Activated T-cell treated with anti-CD3 and anti-CD28 coated beads, Interleukin-2, amount 50 U/mL, for 24 hours (primary cell): ENCODE data around the gene UPK1B.
A peak's percentile ranks its signal among the peaks of the same experiment; 100 is the strongest.
"Not testable (repeated sequence)": the region's sequence is repeated elsewhere in the genome, so short reads cannot be mapped to it uniquely, and the experiment has no call there.

ENCODE experiments used
- DNase-seq: peaks from one replicate; pipeline ENCODE4 v3.0.0-alpha.2; 2020
- H3K27ac Mint-ChIP-seq: 2 replicates; pipeline ENCODE4 v1.8.0; 2020; ENCODE audit warnings: mild to moderate bottlenecking, mixed read lengths
- H3K27me3 Mint-ChIP-seq: 2 replicates; pipeline ENCODE4 v1.8.0; 2020; ENCODE audit warnings: mixed read lengths
- H3K36me3 Mint-ChIP-seq: 2 replicates; pipeline ENCODE4 v1.8.0; 2020; ENCODE audit warnings: low read depth, mixed read lengths
- H3K4me1 Mint-ChIP-seq: 2 replicates; pipeline ENCODE4 v1.8.0; 2020; ENCODE audit warnings: low read depth, mixed read lengths
- H3K4me3 Mint-ChIP-seq: 2 replicates; pipeline ENCODE4 v1.8.0; 2020; ENCODE audit warnings: mild to moderate bottlenecking, moderate library complexity, mixed read lengths
- H3K9me3 Mint-ChIP-seq: 2 replicates; pipeline ENCODE4 v1.8.0; 2020; ENCODE audit warnings: mixed read lengths

The UPK1B gene

DNA sequence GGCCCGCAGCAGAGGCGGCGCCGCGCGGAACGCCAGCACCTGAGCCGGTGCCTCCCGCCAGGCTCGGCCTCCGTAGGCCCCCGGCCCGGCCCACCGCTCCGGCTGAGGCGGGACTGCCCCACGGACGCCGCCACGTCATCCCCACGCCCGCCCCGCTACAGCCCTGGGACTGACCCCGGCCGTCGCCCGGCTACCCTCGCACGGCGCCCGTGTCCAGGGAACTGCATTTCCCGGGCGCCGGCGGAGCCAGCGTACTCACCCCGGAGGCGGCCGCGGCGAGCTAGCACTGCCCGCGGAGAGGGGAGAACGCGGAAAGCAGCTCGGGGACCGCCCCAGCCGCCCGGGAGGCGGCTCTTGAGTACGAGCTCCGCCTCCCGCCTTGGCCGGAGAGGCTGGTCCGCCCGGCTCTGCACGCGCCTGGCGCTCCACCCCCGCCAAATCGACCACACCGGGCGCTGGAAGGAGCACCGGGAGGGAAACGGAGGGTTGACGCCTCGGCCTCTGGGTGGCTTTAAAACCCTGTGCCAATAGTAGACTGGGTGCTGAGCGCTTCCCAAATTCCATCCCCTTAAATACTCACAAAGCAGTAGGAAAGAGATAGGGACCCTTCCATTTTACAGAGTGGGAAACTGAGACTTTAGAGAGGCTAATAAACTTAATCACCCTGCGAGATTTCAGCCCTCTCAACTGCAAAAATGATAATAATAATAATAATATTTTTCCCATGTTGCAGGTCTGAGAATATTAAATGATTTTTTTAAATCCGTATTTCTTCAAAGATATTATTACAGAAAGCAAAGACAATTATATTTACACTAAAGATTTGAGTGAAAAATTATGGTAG lies 67.4 kb downstream of the UPK1B start, which contains the start of gene B4GALT4:
Gene B4GALT4, minus strand, starts transcription at position 288 of the 844 bp plus-strand sequence. CDS start 10,779 bp downstream, outside the sequence.
- Mint-ChIP-seq H3K4me3 (peak within 1 kb of the TSS; percentile 84), H3K27me3 (no peaks in the 10 kb centered on the region), H3K9me3 (no peaks in the 10 kb centered on the region), H3K4me1 (peaks cover 45% of the 10 kb centered on the region), H3K36me3 (peaks cover 18% of the 10 kb centered on the region), H3K27ac (peak within 1 kb of the TSS; percentile 94)
- DNase-seq: peak; percentile 81

DNA sequence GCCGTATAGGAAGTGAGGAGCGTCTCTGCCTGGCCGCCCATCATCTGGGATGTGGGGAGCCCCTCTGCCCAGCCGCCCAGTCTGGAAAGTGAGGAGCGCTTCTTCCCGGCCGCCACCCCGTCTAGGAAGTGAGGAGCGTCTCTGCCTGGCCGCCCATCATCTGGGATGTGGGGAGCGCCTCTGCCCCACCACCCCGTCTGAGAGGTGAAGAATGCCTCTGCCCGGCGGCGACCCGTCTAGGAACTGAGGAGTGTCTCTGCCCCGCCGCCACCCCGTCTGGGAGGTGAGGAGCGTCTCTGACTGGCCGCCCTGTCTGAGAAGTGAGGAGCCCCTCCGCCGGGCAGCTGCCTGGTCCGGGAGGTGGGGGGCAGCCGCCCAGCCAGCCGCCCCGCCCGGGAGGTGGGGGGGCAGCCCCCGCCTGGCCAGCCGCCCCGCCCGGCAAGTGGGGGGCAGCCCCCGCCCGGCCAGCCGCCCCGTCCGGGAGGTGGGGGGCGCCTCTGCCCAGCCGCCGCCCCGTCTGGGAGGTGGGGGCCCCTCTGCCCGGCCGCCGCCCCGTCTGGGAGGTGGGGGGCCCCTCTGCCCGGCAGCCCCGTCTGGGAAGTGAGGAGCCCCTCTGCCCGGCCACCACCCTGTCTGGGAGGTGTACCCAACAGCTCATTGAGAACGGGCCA lies 69.1 kb downstream of the UPK1B start:
- not testable (repeated sequence) for H3K36me3 Mint-ChIP-seq, H3K9me3 Mint-ChIP-seq, H3K27ac Mint-ChIP-seq, H3K27me3 Mint-ChIP-seq, H3K4me3 Mint-ChIP-seq, DNase-seq
- H3K4me1 Mint-ChIP-seq: peaks cover 29% of the 10 kb centered on the region

DNA sequence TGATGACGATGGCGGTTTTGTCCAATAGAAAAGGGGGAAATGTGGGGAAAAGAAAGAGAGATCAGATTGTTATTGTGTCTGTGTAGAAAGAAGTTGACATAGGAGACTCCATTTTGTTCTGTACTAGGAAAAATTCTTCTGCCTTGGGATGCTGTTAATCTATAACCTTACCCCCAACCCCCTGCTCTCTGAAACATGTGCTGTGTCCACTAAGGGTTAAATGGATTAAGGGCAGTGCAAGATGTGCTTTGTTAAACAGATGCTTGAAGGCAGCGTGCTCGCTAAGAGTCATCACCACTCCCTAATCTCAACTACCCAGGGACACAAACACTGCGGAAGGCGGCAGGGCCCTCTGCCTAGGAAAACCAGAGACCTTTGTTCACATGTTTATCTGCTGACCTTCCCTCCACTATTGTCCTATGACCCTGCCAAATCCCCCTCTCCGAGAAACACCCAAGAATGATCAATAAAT lies 69.7 kb downstream of the UPK1B start:
- H3K4me3 Mint-ChIP-seq, H3K27me3 Mint-ChIP-seq, H3K9me3 Mint-ChIP-seq, DNase-seq, H3K36me3 Mint-ChIP-seq, H3K27ac Mint-ChIP-seq: not testable (repeated sequence)
- peaks cover 26% of the 10 kb centered on the region for H3K4me1 Mint-ChIP-seq

DNA sequence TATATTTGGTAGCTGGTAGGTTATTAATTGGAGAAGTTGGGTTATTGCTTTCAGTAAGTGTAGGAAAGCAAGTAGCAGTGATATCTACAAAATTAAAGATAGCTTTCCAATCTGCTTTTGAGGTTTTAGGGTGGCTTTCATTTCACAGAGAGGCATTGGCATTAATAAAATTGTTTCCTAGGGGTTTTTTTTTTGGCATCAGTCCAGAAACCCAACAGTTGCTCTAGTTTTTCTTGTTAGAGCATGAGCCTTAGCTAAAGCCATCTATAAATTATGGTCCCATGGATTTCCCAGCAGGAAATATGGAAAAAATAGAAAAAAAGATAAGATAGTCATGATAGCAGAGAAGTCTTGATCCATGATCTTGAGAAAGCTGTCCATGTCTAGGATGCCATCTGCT lies 70.3 kb downstream of the UPK1B start:
- Mint-ChIP-seq H3K27me3 (no peaks in the 10 kb centered on the region), H3K9me3 (peaks cover 7% of the 10 kb centered on the region), H3K4me3 (no peak overlapping the region), H3K4me1 (peaks cover 21% of the 10 kb centered on the region), H3K27ac (no peak overlapping the region), H3K36me3 (peaks cover 7% of the 10 kb centered on the region)
- no peak for DNase-seq

DNA sequence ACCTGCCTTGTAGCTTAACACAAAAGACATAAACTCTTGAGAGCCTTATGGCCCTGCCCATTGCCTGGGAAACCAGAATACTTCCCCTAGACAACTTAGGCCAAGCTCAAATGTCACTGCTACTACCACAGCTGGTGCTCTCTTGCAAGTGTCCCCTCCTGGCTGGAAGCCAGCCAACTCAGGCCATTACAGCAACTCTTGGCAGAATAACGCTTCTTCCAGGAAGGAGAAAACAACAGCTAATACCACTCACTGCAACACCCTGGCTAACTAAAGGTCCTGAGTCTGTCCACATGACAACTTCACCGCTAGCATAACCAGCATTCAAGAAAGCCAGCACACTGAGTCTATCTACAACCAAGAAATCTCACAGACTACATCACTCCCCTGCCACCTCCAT lies 72.4 kb downstream of the UPK1B start:
- Mint-ChIP-seq H3K27me3 (no peaks in the 10 kb centered on the region), H3K9me3 (peaks cover 12% of the 10 kb centered on the region)

More for the DNA sequence above, 72.4 kb downstream of the UPK1B start:
- no peak for DNase-seq
- H3K36me3 Mint-ChIP-seq: peaks cover 2% of the 10 kb centered on the region
- no peak overlapping the region for H3K4me3 Mint-ChIP-seq
- peaks cover 7% of the 10 kb centered on the region for H3K4me1 Mint-ChIP-seq
- H3K27ac Mint-ChIP-seq: no peak overlapping the region
